ENCODE results near the gene RARB.

The RARB gene

DNA sequence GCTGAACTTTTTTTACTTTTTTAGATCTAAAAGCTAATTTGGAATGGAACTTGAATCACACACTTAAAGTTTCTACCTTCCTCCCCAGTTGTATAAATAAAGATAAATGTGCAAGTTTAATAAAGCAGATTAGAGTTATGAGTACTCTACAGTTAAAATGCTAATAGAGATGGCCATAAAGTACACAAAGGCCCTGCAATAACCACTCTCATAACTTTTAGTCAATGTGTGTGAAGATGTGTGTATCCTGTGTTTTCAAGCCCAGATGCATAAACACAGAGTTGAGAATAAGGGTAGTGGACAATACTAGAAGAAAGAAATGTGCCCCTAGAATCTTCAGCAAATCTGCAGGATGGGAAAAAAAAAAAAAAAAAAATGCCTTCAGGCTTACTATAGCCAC, 191.3 kb downstream of the RARB start:
- DNase-seq = no peak

DNA sequence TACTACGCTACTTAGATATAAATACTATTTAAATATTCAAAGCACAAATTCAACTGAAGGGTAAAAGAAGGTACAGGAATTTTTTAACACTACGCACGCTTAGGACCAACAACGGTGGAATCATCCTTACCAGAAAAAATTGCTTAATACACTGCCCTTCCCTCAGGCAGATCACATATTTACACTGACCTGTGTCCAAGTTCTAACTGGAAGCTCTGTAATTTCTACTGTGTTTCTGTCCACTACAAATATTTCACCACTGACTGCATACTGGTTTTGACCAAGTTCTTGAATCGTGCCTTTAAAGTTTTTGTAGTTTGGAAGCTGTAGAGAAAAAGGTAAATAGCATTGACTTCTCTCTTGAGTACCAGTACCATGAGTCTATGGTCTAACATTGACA, 192.4 kb downstream of the RARB start:
- no peak for DNase-seq

DNA sequence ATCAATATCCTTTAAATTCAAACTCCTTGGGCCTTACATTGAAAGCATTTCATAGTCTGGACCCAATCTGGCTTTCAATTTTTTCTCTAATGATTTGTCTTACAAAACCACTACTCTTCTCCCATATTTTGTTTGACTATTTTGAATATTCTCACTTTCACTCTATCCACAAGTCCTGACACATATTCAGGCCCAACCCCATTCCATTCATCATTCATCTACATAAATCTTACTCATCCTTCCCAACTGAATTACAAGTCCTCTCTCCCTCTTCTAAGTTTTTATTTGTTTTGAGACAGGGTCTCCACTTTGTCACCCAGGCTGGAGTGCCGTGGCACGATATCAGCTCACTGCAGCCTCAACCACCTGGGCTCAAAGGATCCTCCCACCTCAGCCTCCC, 193.0 kb downstream of the RARB start:
- DNase-seq = no peak

GRCh38 chr3:25631989-25632388, 203.9 kb downstream of the RARB start:
- no peak for DNase-seq

- DNase-seq = no peak
These were observed 205.9 kb downstream of the RARB start for GRCh38 chr3:25633919-25634318.

DNA sequence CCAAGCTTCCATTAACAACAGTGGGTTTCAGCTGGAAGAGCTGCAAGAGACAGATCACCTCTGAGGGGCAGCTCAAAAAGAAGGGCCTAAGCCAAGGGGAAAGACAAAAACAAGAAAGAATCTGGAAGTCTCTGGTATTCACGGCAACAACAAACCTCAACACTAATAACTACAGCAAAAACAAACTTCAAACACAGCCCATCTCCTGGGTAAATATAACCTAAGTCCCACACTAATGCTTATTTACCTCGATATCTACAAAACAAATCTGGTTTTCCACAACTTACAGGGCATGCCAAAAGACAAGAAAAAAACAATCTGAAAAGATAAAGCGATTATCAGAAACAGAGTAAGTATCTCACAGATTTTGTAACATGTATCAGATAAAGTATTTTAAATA, 207.0 kb downstream of the RARB start:
- DNase-seq = no peak

Data from NCI-H2107 (cell line).